Glomerular endothelial cell (primary cell): Measurements from ENCODE around the gene TMOD1. TPM values are rescaled to one million over a fixed set of nuclear protein-coding genes. Genes with fewer than 3 reads are reported as not detected.

Experiments
- DNase-seq: peaks from one replicate; pipeline ENCODE4 v3.0.0-alpha.2; 2011; ENCODE audit warnings: low read depth, low spot score; ENCODE audit errors: extremely low read depth
- total RNA-seq: library from RNA; depleted of rRNA; stranded (reverse); fragments of >200 nt; gene quantifications from 2 replicates; pipeline ENCODE4 v1.2.3, GENCODE V29; 2015

The TMOD1 gene
- total RNA-seq, 1 donor from 2014 or later = 5.1 TPM

DNA sequence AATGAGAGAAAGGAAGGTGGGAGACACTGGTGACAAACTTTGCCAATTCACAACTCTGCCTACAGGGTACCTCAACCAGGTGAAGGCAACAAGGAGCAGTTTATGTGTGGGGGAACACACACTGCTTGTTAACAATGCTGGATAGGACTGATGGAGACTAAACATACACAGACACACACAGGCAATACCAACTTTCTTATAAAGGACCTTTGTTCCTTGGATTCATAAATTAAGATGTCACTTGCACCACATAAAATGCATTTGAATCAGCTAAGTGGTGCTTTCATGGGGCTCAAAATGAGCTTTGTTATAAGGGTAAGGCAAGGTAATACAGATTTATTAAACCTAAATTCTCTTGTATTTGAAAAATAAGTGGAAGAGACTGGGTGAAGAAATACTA lies 127.7 kb downstream of the TMOD1 start:
- DNase-seq = no peak

- no peak for DNase-seq
Observed at GRCh38 chr9:97630591-97630990, 129.1 kb downstream of the TMOD1 start.

GRCh38 chr9:97632248-97632984 lies 130.9 kb downstream of the TMOD1 start:
- peak; percentile 80 for DNase-seq

DNA sequence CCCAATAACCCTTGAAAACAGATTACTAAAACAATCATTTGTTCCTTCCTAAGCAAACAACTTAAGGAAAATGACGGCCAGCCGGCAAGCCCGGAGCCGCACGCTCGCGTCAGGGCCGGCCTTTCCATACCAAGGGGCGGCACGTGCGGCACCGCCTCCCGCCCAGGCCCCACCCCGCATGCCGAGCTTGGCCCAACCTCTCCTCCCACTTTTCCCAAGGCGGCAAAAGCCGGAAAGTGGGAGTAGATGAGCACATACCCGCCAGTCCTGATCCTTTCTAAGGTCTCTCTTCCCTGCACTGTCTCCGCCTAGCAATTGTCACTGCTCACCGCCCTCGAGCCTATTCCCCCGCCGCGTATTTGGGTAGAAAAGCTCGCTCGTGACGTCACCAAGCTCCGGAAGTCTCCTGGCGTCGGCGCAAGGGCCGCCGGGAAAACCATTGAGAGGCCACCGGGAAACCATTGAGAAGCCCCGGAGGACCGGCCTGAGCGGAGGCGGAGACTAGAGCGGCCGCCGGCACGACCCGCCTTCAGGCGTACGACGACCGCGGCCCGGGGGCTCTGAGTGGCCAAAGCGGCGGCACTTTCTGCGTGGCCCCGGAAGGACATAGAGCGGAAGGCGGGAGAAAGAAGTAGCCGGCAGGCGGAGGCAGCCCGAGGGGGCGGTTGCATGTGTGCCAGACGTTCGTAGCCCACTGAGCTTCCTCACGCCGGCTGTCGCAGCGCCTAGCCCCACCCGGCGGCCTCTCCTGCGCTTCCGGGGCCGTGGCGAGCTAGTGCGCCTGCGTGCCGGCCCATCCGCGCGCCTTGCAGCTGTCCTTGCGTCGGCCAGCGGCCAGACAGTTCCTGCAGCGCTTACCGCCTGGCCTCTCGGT lies 131.8 kb downstream of the TMOD1 start, which contains the start of the genes NCBP1 and TSTD2:
NCBP1 (plus strand) TSS at position 837 of the 874 bp plus-strand sequence. CDS start 61 bp downstream, outside the sequence.
TSTD2 (minus strand) TSS at position 384 of the 874 bp plus-strand sequence. CDS start 5,806 bp downstream, outside the sequence.
- DNase-seq = peak; percentile 90

- DNase-seq = no peak
Observed at GRCh38 chr9:97633859-97634490, 132.5 kb downstream of the TMOD1 start.

- no peak for DNase-seq
Observed at GRCh38 chr9:97635026-97635425, 133.6 kb downstream of the TMOD1 start.

GRCh38 chr9:97636903-97637302 lies 135.4 kb downstream of the TMOD1 start:
- no peak for DNase-seq

DNA sequence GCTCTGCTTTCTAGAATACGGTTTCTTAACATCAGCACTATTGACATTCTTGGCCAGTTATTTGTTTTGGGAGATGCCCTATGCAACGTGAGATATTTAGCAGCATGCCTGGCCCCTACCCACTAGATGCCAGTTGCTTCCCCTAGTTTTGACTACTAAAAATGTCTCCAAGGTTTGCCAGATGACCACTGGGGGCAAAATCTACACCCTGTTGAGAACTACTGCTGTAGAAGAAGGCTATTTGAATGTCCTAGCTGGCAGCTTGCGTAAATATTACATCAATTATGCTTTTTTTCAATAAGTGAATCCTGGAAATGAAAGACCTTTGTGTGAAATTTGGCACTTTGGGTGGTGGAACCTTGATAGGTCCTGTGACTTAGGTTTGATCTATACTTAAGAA lies 137.2 kb downstream of the TMOD1 start:
- no peak for DNase-seq

- DNase-seq = no peak
Observed at GRCh38 chr9:97640325-97640724, 138.9 kb downstream of the TMOD1 start.

- no peak for DNase-seq
Observed at GRCh38 chr9:97645720-97646119, 144.3 kb downstream of the TMOD1 start.

DNA sequence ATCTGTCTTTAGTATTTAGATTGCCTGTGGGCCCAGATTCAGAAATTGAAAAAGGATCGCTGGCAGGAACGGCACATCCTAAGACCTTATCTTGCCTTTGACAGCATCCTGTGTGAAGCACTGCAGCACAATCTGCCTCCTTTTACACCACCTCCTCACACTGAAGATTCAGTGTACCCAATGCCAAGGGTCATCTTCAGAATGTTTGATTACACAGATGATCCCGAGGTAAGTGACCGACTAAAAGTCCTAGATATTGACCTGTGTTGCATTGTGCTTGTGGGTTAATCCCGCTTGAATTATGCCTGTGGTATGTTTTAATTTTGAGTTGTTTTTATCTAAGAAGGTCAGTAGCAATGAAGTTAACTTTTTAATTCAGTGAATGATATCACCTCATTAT lies 146.5 kb downstream of the TMOD1 start:
- DNase-seq = no peak

Other genes starting within 250 kb of the TMOD1 start
- gene CCDC180, start 194.0 kb upstream of the TMOD1 start, total RNA-seq = 2.3 and 3.4 TPM in 2 replicates
- gene TDRD7, start 89.6 kb upstream of the TMOD1 start, total RNA-seq = 9.5 and 13.5 TPM in 2 replicates
- gene TSTD2, start 131.7 kb downstream of the TMOD1 start, total RNA-seq = 7.1 and 12.7 TPM in 2 replicates
- gene NCBP1, start 132.2 kb downstream of the TMOD1 start, total RNA-seq = 26.4 and 34.1 TPM in 2 replicates
- gene XPA, start 195.7 kb downstream of the TMOD1 start, total RNA-seq = 5.6 and 9.4 TPM in 2 replicates